ENCODE measurements around the gene APOC3. TPM values are rescaled to one million over a fixed set of nuclear protein-coding genes. Genes with fewer than 3 reads are reported as not detected.

The APOC3 gene
- total RNA-seq, 2 donors from 2014 or later, result 5.7 TPM; not detected in 1

GRCh38 chr11:116881143-116881542, 51.4 kb downstream of the APOC3 start:
- no peak for DNase-seq
- Histone ChIP-seq H3K27ac (no peak overlapping the region), H3K27me3 (no peaks in the 10 kb centered on the region), H3K4me3 (no peak overlapping the region), H3K9ac (ENCODE audit: low read depth in 2 of 2, low read length in 2 of 2) (no peak overlapping the region), H3K36me3 (no peaks in the 10 kb centered on the region), H3K4me1 (no peaks in the 10 kb centered on the region), H3K9me3 (no peaks in the 10 kb centered on the region)
- intact Hi-C loops (cut with DNase I), result no loop called here
- TF ChIP-seq, protein P1, sequence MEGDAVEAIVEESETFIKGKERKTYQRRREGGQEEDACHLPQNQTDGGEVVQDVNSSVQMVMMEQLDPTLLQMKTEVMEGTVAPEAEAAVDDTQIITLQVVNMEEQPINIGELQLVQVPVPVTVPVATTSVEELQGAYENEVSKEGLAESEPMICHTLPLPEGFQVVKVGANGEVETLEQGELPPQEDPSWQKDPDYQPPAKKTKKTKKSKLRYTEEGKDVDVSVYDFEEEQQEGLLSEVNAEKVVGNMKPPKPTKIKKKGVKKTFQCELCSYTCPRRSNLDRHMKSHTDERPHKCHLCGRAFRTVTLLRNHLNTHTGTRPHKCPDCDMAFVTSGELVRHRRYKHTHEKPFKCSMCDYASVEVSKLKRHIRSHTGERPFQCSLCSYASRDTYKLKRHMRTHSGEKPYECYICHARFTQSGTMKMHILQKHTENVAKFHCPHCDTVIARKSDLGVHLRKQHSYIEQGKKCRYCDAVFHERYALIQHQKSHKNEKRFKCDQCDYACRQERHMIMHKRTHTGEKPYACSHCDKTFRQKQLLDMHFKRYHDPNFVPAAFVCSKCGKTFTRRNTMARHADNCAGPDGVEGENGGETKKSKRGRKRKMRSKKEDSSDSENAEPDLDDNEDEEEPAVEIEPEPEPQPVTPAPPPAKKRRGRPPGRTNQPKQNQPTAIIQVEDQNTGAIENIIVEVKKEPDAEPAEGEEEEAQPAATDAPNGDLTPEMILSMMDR (IDR thresholded peaks at IDR 0.05), result no peak

DNA sequence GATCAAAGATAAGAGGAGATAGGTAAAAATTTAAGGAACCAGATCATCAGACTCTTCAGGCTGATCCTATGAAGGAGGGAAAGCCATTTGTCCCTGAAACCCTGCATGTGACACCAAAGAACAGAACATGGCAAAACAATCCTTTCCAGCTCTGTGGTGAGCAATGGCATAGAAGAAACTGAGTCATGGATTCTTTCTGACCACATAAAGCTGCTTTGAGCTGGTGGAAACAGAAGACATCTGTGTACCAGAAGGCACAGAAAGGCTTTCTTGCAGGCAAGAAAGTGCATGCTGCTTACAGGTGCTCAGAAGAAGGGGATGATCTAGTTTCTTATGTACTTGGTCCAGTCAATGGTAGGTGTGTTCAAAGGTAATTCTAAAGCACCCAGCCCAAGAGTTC, 52.7 kb downstream of the APOC3 start:
- no peaks in the 10 kb centered on the region for H3K36me3 ChIP-seq
- no peaks in the 10 kb centered on the region for H3K4me1 ChIP-seq
- TF ChIP-seq, protein P1 (IDR thresholded peaks at IDR 0.05), result no peak
- no peak overlapping the region for H3K27ac ChIP-seq
- no peak overlapping the region for H3K9ac ChIP-seq (ENCODE audit: low read depth in 2 of 2, low read length in 2 of 2)
- no peaks in the 10 kb centered on the region for H3K9me3 ChIP-seq
- no peak for DNase-seq
- no peak overlapping the region for H3K4me3 ChIP-seq
- intact Hi-C loops (cut with DNase I), result no loop called here
- no peaks in the 10 kb centered on the region for H3K27me3 ChIP-seq

Other genes with a start within 250 kb of the APOC3 start
- gene BUD13, start 56.9 kb upstream of the APOC3 start, total RNA-seq, result 10 to 100 TPM; 17.9 to 19.1 TPM
- gene ZPR1, start 41.9 kb upstream of the APOC3 start, total RNA-seq, result 10 to 100 TPM; 31.1 to 40.7 TPM
- gene APOA5, start 38.0 kb upstream of the APOC3 start, total RNA-seq, result under 1 TPM in 1 of 2 donors, not detected in 1; 0.20 TPM
- gene APOA4, start 6.6 kb upstream of the APOC3 start, total RNA-seq, result not detected
- 1 to 10 TPM in 1 of 2 donors, under 1 TPM in 1; 0.53 to 6.6 TPM for gene APOA1, start 7.7 kb downstream of the APOC3 start, total RNA-seq

Measured in colonic mucosa (tissue), 4 donors.